HG03558 (cell line): ENCODE measurements around the gene ISG20.

Experiments
- ATAC-seq: cut with Tn5 transposase; IDR thresholded peaks from one replicate; pipeline ENCODE4 v1.9.1; 2021; ENCODE audit warnings: moderate number of reproducible peaks; ENCODE audit not compliant: unreplicated experiment; ENCODE audit errors: extremely low read depth

Gene ISG20

DNA sequence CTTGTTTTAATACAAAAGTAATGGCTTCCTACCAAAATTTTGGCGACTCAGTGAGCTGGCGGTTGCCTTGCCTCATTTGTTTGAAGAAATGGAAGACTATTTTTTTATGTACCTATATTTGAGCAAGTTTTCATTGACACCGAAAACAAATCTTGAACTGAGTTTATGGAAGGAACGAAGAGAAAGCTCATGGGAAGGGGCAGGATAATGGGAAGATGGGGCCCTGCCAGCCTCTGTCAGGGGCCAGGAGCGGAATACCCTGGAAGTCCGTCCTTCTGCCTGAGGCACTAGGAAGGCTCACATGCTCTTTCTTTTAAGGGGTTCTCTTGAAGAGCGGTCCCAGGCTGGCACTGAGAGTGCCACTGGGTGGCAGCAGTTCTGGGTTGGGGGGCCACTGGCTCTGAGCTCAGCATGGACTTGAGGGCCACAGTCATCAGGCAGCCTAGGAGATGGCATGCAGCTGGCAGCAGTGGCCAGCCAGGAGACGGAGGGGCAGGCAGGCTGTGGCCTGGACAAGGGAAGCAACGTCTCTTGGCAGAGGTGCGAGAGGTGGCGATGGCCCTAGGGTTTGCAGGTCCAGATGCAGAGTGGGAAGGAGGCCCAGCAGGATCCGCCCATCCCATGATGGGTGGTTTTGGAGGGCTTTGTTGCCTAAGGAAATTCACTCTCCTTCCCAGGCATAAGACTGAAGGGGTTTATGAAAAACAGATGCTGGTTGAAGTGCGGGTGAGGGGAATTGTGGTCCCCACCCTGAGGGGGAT, 41.6 kb downstream of the ISG20 start:
- no peak for ATAC-seq

DNA sequence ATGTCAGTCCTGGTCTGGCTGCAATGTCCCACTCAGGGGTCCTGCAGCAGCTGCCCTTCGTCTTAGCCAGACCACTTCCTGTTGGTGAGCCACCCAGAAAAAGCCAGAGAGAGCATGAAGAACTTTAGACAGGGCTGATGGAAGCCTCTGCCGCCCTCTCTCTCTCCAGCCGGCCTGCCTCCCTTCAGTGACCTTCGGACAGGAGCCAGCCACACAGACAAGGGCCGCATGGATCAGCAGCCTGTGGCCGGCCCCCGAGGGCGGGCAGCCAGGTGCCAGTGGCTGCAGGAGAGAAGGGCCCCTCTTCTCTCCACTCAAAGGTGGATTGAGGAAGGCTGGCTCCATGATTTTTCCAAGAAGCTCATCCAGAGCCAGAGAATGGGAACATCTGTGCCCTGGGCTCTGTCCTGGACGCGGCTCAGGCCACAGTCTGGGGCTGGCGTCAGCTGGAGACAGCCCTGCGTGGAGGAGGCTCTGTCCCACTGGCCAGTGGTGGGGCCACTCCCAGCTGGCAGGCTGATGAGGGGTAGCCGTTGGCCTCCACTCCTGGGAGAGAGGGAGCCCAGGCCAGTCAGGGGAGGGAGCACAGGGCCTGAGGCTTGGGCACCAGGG, 42.9 kb downstream of the ISG20 start:
- no peak for ATAC-seq

DNA sequence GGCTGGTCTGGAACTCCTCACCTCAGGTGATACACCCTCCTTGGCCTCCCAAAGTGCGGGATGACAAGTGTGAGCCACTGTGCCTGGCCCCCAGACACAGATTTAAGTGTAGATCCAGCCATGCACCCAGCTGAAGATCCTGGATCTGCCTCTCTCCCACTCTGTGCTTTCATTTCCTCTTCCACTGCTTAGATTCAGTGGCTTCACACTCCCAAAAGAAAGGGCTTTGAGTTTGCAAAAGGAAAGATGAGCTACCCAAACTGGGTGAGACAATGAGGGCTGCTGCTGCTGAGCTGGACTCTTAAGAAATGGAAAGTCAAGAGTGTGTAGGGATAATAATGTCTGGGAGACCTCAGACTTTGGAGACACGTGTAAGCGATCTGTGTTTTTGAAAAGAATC, 45.5 kb downstream of the ISG20 start:
- ATAC-seq = no peak

DNA sequence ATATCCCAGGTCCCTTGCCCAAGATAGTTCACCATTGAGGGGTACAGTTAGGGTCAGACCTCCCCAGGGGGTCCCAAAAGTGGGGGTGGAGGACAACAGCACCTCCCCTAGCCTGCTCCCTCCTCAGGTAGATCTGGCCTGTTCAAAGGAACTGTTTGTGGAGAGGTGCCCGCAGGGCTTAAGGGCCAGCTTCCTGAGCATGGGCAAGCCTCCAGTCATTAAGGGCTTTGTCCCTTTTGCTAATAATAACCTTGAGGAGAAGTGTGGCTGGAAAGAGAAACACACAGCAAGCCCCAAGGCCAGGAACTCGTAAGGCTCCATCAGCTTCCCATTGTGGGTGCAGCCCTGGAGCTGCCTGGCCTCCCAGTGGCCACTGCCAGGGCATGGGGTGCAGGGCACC, 47.4 kb downstream of the ISG20 start:
- no peak for ATAC-seq

DNA sequence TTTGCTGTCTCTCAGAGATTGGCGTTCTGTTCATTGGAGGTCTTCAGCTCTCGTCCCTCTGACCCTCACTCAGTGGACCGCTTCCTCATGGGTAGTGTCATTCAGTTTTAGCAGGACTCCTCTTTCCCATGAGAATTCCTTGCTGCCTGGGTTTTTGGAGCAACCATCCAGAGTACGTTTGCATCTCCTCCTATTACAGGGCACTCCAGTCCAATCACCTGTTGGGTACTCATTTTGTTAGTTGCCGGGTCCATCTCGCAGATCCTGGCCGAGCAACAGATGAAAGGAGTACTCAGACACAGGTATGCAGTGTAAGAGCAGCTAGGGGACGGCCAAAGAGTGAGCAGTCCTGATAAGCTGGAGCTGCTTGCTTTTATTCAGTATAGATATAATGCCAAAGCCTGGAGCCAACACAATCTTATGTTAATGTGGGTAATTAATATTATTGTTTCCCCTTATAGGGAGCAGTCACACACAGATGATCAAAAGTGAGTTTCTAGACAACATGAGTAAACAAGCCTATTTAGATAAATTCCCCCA, 49.6 kb downstream of the ISG20 start:
- no peak for ATAC-seq

DNA sequence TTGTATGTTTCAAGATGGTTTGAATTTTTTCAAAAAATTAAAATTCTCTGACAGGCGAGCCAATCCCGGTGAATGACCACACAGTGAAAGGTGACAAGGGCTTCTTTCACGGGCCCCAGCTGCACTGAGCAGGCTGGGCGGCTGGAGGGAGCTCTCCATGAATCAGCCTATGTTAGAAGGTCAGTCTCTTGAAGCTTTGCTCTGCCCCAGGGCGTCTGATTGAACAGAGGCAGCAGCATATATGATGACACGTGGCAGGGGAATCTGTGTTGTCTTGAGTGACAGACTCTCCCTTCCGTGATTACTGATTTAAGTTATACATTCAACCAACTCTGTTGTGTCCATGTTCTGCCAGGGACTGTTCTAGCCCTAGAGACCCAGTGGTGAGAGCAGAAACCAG, 51.5 kb downstream of the ISG20 start:
- no peak for ATAC-seq

DNA sequence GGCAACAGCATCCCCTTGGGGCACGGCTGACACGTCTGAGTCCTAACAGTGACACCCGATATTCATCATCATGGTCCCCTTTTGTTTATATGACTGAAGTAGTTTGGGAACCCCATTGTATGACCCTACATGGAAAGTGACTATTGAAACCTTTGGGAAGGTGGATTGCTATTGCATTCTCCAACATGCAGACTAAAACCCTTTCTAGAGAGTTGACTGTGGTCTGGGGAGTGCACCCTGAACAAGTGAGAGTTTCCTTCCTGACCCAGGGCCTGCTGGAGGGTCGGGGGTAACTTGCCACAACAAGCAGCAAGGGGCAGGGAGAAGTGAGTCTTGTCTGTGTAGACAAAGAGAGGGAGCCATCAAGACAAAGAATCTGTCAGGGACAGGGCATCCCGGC, 54.4 kb downstream of the ISG20 start:
- no peak for ATAC-seq

DNA sequence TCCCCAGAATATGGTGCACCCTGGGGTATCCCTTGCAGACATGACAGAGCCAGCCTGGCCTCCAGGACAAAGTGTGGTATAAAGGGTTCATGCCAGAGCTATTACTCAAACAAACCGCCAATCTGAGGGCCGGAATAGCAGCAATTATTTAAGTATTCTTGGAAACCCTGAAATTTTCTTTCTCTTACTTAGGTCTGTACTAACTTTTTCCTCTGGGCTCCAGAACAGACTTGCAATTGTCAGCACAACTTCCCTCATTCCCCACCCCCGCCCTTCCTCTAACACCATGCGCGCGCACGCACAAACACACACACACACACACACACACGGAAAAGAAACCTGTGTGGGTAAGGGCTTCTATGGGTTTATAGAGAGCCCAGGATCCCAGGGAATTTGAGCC, 56.3 kb downstream of the ISG20 start:
- ATAC-seq = no peak

DNA sequence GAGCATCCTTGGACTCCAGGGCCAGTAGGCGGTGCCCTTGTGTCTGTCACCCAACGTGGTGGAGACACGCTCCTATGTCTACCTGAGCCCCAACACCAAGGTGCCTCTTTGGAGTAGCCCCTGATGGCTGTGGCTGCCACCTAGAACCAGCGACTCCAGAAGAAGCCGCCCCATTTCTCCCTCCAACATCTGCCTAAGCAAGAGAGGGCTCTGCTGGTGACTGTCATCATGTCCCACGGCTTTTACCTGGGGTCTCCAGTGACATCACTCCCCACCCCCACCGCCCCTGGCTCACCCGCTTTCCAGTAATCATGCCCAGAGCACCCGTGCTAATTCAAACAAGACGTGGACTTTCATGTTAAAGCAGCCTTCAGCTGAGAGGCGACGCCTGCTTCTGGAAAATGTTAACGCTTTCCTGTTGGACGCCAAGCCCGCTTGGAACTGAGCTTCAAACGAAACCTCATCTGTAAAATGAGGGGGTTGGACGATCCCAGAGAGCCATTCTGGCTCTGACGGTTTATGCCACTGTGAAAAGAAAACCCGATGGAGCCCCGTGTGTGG, 57.0 kb downstream of the ISG20 start:
- ATAC-seq = no peak

DNA sequence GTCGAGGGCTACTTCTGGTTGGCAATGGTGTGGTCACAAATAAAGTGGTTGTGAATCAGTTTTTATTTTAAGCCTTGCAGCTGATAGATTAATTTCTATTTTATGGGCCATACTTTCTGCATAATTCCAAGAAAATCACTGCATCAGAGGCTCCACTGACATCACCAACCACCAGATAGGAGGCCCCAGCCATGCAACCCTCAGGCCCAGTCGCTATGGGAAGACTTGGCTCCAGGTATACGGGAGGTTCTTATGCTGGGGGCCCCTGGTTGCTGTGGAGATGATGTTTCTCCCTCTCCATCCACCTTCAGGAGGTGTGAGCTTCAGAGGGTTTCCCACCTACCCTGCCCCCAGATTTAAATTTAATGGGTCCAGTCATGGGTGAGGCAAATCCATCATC, 57.4 kb downstream of the ISG20 start:
- no peak for ATAC-seq

DNA sequence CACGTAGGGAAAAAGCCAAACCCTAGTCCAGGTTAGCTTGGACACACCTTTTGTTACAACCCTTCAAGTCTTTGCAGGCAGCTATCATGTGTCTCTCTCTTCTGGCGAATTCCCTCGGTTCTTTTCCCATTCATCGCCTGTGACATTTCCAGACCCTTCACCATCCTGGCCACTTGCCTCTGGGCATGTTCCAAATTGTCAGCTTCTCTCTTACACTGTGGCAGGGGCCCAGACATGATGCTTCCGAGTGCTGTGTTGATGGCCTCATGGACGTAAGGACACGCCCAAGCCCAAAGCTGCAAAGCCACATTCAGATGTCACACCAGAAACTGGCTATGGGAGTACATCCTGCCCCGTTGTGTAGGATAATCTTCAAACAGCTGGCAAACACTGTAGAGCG, 58.5 kb downstream of the ISG20 start:
- no peak for ATAC-seq

DNA sequence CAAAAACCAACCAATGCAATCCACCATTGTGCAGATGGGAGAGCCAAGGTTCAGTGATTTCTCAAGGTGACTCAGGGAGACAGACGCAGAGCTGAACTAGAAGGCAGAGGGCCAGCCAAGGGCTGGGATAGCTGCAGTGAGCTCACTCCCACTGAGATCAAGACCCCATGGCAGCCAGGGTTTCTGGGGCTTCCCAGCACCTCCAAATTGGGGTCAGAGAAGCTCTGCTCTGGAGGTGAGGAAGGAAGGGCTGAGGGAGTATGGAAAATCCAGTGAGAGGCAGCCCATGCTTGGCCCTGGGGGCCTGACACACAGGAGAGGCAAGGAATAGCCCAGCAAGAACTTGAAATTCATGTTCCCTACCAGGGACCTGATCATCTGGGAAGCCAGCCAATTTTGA, 61.0 kb downstream of the ISG20 start:
- ATAC-seq = no peak

DNA sequence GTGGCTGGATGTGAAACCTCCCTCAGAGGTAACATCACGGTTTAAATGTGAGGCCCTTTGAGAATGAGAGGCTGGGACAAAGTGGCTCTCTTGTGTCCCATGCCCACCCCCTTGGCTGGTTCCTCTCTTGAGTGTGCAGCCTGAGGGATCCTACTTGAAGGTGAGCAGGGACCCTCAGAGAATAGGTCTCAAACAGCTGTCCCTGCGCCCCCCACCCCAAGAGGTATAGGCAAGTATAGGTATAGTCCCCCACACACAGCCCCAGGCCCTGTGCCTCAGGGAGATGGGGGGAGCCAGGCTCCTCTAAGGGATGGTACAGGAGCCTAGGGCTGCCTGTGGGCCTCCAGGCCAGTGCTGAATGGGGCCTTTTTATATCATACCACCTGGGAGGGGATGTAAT, 61.9 kb downstream of the ISG20 start:
- ATAC-seq = no peak

DNA sequence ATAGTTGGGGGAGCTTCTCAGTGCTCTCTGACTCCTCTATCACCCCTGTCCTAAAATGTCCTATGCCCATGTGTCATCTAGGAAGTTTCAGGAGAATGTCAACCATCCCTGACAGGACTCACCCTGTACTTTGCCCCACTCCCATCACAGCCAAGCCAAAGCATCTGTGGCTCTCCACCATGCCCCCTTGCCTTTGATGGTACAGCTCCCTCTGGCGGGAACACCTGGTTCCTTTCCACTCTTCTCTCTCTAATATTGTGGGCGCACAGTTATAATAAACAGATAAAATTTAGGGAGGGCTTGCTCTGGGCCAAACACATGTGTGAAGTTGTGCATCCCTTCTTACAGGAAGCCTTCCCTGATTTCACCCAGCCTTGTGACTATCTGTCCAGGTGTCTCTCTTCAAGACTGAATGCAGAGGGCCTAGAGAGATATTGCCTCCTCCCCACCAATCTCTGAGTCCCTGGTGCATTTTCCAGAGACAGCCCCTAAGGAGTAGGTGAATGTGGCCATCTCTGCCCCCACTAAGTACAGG, 62.8 kb downstream of the ISG20 start:
- no peak for ATAC-seq

DNA sequence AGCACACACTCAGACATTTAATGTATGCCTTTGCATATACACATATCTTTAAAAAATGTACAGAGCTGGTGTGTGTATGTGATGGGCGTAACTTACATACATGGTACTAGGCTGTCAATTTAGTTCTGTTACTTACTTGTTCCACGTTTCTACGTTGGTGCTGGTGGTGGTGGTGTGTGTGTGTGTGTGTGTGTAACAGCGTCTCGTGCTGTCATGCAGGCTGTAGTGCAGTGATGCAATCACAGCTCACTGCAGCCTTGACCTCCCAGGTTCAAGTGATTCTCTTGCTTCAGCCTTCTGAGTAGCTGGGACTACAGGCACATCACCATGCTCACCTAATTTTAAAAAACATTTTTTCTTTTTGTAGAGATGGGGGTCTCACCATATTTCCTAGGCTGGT, 64.2 kb downstream of the ISG20 start:
- ATAC-seq = no peak

DNA sequence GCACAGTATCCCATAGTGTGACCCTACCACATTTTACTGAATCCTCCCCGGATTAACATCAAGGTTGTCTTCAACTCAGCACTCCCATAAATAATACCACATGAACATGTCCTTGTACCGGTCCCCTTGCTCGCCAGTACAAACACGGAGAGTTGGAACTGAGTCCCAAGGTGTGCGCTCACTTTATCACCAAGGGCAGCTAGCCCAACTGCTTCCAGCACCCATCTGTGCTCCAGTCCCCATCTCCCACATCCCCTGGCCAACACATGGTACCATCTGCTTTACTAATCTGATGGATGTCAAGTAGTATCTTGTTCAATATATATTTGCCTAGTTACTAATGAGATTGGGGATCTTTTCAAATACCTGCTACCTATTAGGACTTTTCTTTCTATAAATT, 64.7 kb downstream of the ISG20 start:
- ATAC-seq = no peak

DNA sequence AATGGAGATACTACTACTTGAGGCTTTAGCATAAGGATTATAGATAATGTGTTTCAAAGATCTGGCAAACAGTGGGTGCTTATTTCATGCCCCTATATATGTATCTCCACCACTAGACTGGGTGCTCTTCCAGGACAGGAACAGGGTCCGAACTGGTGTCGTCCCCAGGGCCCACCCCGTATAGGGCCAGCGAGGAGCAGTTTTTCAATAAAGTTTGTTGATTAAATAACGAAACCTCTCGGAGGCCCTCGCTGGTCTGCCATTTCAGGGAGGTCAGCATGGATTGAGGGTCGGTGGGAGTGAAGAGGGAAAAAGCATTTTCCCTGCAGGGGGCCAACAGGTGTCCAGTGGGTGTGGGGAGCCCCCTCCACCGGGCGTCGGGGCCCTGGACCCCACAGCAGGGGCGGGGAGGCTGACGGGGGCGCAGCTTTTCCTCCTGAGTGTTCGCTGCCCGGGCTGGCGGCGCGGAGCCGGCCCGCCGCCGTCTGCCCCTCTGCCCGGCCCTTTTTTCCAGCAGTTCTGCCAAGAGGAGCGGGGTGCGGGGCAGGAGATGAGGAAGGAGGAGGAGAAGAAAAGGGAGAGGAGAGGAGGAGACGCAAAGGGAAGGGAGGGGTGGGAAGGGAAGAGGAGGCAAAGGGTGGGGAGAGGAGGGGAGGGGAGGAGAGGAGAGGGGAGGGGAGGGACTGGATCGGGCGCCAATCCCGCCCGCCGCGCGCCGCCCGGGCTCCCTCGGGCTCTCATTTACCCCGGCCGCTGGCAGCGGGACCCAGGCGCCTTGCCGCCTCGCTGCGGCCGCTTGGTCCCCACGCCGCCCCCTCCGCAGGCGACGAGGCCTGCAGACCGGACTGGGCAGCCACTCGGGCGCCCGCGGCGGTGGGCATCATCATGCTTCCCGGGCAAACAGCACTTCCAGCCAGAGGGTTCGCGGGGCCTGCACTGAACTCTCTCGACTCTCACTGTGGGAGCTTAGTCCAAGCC, 66.3 kb downstream of the ISG20 start:
- no peak for ATAC-seq

DNA sequence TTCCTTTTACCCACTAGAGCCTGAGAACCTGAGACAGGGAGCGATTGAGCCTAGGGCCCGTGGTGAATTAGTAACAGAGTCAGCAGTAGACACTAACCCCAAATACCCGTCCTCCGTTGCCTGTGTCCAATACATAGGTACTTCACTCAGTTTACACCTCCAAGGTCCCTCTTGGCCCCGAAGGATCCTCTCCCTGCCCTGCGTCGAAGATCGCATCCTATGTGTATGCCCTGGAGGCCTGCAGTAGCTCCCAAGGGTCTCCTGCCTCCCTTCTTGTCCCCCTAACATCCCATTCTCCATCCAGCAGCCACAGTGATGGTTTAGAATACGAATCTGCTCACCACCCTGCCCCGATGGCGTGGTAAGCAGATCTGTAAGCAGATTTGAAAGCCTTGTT, 67.0 kb downstream of the ISG20 start:
- ATAC-seq = no peak
